ENCODE data around the gene TRPC4AP.

The TRPC4AP gene

DNA sequence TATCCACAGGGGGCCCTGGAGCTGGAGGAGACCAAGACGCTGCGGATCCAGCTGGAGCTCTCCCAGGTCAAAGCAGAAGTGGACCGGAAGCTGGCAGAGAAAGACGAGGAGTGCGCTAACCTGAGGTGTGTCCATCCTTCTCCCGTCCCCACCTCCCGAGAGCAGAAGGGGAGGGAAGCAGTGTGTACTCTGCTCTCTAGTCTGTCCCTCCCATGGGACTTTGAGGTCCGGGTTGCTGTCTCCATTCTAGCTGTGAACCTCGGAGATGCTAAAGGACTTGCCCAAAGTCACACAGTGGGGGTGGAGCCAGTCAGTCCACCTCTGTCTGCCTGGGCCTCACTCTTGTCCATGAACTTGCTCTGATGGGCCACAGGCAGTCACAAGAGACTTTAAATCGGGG lies 92.8 kb downstream of the TRPC4AP start:
- no peak for DNase-seq

GRCh38 chr20:34999021-34999451 lies 93.6 kb downstream of the TRPC4AP start:
- no peak for DNase-seq

DNA sequence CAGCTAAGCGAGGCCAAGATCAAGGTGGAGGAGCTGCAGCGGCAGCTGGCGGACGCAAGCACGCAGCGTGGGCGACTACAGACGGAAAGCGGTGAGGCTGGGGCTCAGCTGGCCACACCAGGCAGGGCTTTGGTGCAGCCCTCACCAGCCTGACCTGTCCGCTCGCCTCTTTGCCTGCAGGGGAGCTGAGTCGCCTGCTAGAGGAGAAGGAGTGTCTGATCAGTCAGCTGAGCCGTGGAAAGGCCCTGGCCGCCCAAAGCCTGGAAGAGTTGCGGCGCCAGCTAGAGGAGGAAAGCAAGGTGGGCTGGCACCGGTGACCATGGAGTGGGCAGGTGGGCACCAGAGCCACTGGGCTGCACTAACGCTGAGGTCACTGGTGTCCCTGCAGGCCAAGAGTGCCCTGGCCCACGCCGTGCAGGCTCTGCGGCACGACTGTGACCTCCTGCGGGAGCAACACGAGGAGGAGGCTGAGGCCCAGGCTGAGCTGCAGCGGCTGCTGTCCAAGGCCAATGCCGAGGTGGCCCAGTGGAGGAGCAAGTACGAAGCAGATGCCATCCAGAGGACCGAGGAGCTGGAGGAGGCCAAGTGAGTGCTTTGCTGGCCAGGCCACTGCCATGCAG lies 94.2 kb downstream of the TRPC4AP start:
- DNase-seq: no peak

DNA sequence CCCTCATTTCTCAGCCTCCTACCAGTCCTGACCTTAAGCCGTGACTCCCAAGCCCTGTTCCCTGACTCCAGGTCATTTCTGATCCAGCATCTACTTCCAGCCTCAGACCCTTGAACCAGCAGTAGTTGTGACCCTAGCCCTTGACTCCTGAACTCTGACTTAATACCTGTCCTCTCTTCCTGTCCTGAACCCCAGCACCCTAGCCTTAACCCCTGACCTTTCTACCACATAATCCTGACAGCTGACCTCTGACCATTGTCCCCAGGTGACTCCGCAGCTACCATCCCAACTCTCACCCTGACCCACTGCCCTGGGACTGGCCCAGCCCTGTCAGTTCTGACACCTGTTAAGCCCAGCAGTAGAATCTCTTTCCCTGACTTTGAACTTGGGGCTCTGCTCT lies 94.8 kb downstream of the TRPC4AP start:
- DNase-seq: no peak

DNA sequence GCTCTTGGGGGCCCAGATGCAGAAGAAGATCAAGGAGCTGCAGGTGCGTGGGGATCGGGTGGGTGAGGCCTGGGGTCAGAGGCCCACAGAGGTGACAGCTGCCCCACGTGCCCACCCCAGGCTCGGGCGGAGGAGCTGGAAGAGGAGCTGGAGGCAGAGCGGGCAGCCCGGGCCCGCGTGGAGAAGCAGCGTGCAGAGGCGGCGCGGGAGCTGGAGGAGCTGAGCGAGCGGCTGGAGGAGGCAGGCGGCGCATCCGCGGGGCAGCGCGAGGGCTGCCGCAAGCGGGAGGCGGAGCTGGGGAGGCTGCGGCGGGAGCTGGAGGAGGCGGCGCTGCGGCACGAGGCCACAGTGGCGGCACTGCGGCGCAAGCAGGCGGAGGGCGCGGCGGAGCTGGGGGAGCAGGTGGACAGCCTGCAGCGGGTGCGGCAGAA lies 95.5 kb downstream of the TRPC4AP start:
- DNase-seq: no peak

- DNase-seq: no peak
Observed at GRCh38 chr20:34996243-34997028, 96.2 kb downstream of the TRPC4AP start.

DNA sequence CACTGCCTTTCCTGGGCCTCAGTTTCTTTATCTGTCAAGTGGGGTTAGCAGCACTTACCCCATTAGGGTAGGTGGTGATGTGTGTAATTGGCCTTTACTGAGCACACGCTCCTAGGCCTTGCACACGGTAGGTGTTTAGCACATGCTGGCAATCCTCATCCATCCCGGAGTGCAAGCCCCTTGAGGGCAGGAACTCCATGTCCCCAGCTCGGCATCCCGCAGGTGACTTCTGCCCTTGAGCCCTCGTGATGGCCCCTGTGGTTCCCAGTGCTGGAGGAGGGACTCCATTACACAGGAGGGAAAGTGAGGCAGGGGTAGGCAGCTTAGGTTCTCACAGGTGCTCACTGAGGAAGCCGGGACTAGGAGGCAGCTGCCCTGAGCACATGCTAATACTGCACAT lies 96.9 kb downstream of the TRPC4AP start:
- no peak for DNase-seq

DNA sequence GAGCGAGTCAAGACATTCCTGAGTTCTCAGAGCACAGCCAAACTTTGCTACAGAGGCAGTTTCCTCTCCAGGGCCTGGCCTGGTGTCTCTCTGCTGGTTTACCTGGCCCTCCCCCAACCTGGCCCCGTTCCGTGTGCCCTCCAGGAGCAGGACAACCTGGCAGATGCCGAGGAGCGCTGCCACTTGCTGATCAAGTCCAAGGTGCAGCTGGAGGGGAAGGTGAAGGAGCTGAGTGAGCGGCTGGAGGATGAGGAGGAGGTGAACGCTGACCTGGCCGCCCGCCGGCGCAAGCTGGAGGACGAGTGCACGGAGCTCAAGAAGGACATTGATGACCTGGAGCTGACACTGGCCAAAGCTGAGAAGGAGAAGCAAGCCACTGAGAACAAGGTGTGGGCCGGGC lies 97.4 kb downstream of the TRPC4AP start:
- DNase-seq: no peak

- no peak for DNase-seq
Observed at GRCh38 chr20:34994509-34995131, 98.0 kb downstream of the TRPC4AP start.

DNA sequence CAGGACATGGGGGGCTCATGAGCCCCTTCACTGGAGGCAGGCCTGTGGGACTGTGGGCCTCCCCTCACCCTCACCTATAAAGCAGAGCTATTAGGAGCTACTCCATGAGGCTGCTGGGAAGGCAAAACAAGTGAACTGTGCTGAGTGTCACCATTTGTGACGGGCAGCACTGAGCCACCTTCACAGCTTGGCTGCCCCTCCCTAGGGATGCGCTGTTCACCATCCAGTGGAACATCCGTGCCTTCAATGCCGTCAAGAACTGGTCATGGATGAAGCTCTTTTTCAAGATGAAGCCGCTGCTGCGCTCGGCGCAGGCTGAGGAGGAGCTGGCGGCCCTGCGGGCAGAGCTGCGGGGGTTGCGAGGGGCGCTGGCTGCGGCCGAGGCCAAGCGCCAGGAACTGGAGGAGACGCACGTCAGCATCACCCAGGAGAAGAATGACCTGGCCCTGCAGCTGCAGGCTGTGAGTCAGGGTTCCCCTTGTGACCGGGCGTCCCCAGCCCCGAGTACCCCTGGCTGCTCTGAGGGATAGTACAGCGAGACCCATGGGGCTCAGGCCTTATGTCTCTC lies 98.6 kb downstream of the TRPC4AP start:
- DNase-seq: no peak

GRCh38 chr20:34992751-34993417 lies 99.7 kb downstream of the TRPC4AP start:
- no peak for DNase-seq

DNA sequence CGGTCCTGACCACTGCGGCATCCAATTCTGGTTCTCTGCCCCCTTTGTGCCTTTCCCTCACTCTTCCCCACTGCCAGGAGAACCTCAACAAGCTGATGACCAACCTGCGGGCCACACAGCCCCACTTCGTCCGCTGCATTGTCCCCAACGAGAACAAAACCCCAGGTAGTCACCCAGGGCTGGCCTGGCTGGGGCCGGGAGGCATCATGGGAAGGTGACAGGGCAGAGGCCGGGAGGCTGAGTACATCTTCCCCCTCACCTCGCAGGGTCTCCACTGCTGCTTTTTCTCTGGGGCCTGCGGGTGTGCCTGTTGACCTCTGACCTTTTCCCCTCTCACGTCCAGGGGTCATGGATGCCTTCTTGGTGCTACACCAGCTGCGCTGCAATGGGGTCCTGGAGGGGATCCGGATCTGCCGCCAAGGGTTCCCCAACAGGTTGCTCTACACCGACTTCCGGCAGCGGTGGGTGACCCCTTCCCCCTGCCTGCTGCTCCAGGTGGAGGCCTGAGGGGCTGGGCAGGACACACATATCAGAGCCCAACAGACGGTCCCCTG lies 101.9 kb downstream of the TRPC4AP start:
- DNase-seq: no peak

DNA sequence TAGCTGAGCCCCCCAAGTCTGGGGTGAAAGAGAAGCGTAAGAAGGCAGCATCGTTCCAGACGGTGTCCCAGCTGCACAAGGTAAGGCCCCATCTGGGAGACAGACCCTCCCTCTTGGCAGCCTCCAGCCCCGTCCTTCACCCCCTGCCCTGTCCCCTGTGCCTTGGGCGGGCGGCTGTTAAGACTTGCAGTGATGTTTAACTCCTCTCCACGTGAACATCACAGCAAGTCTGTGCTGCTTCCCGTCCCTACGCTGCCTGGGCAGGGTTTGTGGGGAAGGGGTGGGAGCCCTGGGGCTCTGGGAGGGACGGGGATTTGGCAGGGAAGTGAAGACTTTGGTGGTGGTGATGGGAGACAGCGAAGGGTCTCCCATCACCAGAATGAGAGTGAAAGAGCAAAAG lies 102.4 kb downstream of the TRPC4AP start:
- no peak for DNase-seq

DNA sequence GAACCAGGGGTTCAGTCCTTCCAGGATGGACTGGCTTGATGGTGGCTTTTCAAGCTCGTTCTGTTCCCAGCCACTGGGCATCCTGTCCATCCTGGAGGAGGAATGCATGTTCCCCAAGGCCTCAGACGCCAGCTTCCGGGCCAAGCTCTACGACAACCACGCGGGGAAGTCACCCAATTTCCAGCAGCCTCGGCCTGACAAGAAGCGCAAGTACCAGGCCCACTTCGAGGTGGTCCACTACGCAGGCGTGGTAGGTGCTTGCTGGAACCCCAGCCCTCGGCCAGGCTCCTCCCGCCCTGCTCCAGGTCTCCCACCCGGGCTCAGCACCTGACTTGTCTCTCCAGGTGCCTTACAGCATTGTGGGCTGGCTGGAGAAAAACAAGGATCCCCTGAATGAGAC lies 102.9 kb downstream of the TRPC4AP start:
- DNase-seq: no peak

- no peak for DNase-seq
Observed at GRCh38 chr20:34989118-34989517, 103.5 kb downstream of the TRPC4AP start.

DNA sequence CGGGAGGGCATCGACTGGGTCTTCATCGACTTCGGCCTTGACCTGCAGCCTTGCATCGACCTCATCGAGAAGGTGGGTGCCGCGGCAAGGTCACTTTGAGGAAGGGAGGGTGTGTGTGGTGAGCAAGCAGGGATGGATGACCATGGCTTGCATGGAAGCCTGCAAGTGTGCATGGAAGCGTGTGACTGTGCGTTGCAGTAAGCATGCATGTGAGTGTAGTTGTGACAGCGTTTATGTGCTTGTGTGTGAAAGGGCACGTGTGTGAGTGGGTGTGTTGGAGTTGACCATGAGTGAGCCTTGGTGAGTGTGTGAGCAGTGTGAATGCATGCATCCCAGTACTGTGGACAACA lies 104.4 kb downstream of the TRPC4AP start:
- no peak for DNase-seq

DNA sequence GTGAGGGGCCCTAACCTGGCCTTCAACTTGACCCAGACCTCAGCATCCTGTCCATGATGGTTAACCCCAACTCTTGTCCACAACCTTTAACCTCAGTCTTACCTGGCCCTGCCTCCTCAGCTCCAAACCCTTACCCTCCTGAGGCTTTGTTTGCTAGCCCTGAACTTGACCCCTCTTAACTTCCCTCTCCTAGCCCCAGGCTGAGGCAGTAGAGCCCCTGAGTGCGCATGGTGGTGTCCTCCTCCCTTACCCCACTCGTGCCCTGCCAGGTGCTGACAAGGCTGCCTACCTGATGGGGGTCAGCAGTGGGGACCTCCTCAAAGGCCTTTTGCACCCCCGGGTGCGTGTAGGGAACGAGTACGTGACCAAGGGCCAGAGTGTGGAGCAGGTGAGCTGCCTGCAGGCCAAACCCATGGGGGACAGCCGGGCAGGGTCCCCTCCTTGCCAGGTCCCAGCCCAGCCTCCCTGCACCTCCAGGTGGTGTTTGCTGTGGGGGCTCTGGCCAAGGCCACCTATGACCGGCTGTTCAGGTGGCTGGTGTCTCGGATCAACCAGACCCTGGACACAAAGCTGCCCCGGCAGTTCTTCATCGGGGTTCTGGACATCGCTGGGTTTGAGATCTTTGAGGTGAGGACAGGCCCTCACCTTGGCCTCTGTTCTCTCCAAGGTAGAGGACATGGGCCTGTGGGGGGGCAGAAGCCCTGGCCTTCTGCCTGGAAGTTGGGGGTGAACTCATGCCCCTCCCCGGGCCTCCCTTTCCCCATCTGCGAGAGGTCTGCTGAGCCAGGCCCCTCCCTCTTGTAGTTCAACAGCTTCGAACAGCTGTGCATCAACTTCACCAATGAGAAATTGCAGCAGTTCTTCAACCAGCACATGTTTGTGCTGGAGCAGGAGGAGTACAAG lies 105.1 kb downstream of the TRPC4AP start:
- no peak for DNase-seq

DNA sequence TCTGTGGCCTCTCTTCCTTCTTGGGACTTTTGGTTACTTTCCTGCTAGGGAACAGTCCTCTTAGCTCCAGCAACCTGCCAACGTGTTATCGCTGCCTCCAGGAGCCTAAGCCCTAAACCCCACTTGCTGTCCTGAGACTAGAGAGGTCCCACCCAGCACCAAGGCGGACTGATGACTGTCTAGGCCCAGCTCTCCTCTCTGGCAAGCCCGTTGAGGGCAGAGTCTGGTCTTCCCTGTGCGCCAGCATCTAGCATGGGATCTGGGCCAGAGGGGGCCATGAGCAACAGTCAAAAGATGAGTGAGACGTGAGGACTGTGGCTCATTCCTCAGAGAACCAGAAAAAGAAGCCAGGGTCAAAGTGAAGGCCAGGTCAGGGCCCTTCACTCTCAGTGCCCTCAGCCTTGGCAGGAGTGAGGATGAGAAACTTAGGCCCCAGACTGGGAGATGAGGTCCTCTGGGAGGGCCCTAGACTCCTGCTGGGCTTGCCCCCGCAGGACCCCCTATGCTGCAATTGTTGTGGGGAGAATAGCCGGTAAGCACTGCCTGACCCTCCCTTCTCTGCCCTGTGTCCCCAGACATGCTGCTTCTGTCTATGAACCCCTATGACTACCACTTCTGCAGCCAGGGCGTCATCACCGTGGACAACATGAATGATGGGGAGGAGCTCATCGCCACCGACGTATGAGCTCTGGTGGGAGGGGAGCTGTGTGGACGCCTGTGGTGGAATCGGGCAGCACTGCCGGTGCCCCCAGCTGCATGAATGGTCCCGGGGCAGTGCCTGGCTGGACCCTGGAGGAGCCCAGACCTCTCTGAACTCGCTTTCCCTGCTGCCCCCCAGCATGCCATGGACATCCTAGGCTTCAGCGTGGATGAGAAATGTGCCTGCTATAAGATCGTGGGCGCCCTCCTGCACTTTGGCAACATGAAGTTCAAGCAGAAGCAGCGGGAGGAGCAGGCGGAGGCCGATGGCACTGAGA lies 106.0 kb downstream of the TRPC4AP start:
- DNase-seq: no peak

- DNase-seq: no peak
Observed at GRCh38 chr20:34985461-34986310, 106.9 kb downstream of the TRPC4AP start.

Data from activated CD8-positive, alpha-beta memory T cell treated with anti-CD3 and anti-CD28 coated beads for 24 hours (primary cell).